ENCODE results near the gene NUMBL.

- TF ChIP-seq CTCF (IDR thresholded peaks at IDR 0.05; ENCODE audit: poor library complexity), result no peak
- TF ChIP-seq EZH2 (IDR thresholded peaks at IDR 0.05; ENCODE audit: borderline replicate concordance), result no peak
Observed at GRCh38 chr19:40666803-40667438, 23.5 kb downstream of the NUMBL start.
